AG09309 (cell line): ENCODE data around the gene NUMA1.

ENCODE experiments used
- DNase-seq: peaks from one replicate; pipeline ENCODE4 v3.0.0-alpha.2; 2010; ENCODE audit warnings: low read depth
- H3K4me3 ChIP-seq: 2 replicates; pipeline ENCODE4 v1.5.1; 2011; ENCODE audit warnings: mild to moderate bottlenecking, low read depth, low read length, moderate library complexity; ENCODE audit not compliant: control insufficient read depth
- TF ChIP-seq, protein P1 (sequence below): IDR thresholded peaks from 2 replicates; pipeline ENCODE4 v1.5.1; 2011; ENCODE audit warnings: mild to moderate bottlenecking, low read depth, low read length, inconsistent platforms; ENCODE audit not compliant: insufficient read depth, control insufficient read depth; ENCODE audit errors: missing control alignments

Gene NUMA1

GRCh38 chr11:72008728-72009127 is 71.6 kb downstream of the NUMA1 start:
- TF ChIP-seq, protein P1, sequence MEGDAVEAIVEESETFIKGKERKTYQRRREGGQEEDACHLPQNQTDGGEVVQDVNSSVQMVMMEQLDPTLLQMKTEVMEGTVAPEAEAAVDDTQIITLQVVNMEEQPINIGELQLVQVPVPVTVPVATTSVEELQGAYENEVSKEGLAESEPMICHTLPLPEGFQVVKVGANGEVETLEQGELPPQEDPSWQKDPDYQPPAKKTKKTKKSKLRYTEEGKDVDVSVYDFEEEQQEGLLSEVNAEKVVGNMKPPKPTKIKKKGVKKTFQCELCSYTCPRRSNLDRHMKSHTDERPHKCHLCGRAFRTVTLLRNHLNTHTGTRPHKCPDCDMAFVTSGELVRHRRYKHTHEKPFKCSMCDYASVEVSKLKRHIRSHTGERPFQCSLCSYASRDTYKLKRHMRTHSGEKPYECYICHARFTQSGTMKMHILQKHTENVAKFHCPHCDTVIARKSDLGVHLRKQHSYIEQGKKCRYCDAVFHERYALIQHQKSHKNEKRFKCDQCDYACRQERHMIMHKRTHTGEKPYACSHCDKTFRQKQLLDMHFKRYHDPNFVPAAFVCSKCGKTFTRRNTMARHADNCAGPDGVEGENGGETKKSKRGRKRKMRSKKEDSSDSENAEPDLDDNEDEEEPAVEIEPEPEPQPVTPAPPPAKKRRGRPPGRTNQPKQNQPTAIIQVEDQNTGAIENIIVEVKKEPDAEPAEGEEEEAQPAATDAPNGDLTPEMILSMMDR, result no peak
- H3K4me3 ChIP-seq, result no peak overlapping the region
- DNase-seq, result no peak

DNA sequence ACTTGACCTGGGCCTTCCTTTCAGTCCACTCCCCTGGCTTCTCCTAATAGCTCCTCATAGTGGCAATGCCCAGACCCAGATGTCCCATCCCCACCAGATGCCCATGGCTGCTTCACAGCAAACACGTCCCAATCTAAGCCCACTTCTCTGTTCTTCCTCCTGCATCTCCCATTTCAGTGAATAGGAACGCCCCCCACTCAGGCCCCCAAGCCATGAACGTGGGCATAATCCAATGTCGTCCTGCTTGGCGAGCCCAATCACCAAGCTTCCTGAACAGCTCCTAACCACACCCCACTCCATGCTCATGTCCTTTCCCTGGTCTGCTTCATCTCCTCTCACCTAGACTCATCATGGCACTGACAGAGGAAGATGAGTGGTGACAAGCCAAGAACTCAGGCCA is 72.8 kb downstream of the NUMA1 start:
- H3K4me3 ChIP-seq, result no peak overlapping the region
- DNase-seq, result no peak
- TF ChIP-seq, protein P1, result no peak

GRCh38 chr11:72007089-72007476 is 73.3 kb downstream of the NUMA1 start:
- no peak for DNase-seq
- TF ChIP-seq, protein P1, result no peak
- H3K4me3 ChIP-seq, result no peak overlapping the region

- DNase-seq, result no peak
- TF ChIP-seq, protein P1, result no peak
These were observed 73.8 kb downstream of the NUMA1 start for GRCh38 chr11:72006309-72007088.

DNA sequence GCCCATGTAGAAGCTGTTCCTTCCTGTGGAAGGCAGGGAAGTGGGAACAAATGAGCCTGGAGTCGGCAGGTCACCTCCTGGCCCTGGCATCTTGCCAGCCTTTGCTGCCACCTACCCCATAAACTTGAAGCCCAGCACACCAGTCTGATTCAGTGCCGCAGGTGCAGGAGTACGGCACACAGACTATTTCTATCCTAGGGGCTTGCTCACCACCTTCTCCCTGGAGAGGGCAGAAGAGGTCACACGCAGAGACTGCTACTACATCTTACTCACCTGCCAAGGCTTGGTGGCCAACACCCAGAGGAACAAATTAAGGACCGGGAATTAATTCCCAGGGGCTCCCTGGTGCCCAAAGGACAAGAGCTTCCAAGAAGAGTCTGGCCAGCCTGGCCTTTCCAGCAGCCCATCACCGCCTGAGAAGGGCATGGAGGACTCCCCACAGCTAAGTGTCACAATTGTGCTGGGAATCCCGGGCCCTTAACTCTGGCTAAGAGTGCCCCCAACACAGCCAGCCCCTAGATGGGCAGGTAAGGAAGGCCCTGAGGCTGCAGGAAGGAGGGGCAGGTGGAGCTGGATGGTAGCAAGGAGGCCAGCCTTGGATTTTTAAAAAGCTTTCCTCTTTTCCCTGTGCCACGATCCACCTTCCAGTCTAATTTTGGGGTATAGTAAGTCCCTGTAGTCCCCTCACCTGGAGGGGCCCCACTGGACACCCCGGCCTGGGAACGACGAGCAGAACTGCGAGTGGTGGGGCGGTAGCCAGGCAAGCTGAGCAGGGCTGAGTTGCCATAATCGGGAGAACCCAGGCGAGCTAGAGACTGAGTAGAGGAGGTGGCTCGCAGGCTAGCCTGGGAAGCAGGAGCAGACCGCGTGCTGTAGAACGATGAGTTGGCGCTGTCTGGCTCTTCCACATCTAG is 74.7 kb downstream of the NUMA1 start:
- H3K4me3 ChIP-seq, result no peak overlapping the region
- no peak for DNase-seq
- TF ChIP-seq, protein P1, result no peak

More at GRCh38 chr11:72006309-72007088, 73.8 kb downstream of the NUMA1 start:
- H3K4me3 ChIP-seq, result no peak overlapping the region

DNA sequence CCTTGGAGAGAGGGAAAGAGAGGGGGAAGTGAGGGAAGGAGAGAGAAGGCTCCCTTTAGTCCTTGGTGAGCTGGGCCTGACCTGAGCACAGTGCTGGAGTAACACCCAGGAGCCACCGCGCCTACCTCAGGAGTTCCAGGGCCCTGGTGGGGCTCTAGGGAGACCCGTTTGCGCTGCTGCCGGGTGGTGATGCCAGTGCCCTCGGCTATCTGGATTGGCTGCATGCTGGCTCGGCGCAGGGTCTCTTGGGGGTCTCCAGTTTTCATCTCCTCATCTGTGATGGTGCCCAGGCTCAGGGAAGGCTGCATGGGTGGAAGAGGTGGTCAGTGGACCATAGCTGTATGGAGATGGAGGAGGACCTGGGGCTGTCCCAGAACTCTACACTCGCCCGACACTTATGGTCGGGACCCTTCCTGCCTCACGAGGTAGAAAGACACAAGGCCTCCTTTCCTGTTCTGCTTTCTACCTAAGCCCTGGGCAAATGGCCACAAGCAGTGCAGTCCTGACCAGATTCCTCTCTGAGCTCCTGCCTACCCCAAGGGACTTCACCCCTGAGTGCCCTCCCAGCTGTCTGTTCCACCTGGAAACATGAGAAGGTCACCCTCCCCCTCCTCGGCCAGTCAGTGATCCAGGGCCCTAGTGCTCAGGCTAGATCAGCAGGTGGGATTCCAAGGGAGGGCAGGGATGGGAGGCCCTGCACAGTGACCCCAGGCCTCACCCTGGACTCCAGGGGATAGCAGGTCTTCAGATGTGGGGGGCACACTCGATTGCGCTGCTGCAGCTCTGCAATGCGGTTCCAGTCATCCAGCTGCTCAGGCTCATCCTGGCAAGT is 75.6 kb downstream of the NUMA1 start:
- TF ChIP-seq, protein P1, result no peak
- no peak for DNase-seq
- H3K4me3 ChIP-seq, result no peak overlapping the region
